Upper lobe of right lung (tissue), 1 donor: Measurements from ENCODE around the gene TOMM7. TPM values are rescaled to one million over a fixed set of nuclear protein-coding genes. Genes with fewer than 3 reads are reported as not detected.

Source experiments
- ATAC-seq: fragments of 200-7000 bp; cut with Tn5 transposase; one replicate; pipeline ENCODE4 v1.9.1; 2020; ENCODE audit warnings: mild to moderate bottlenecking, moderate library complexity
- DNase-seq: peaks from one replicate; pipeline ENCODE4 v3.0.0-alpha.2; 2020
- H3K27ac ChIP-seq: fragments of 200-600 bp; one replicate; pipeline ENCODE4 v1.8.0; 2022
- H3K27me3 ChIP-seq: fragments of 200-600 bp; one replicate; pipeline ENCODE4 v1.8.0; 2022; ENCODE audit warnings: mild to moderate bottlenecking
- H3K36me3 ChIP-seq: fragments of 200-600 bp; one replicate; pipeline ENCODE4 v1.8.0; 2022
- H3K4me1 ChIP-seq: fragments of 200-600 bp; one replicate; pipeline ENCODE4 v1.8.0; 2022
- H3K4me3 ChIP-seq: fragments of 200-600 bp; one replicate; pipeline ENCODE4 v1.8.0; 2022; ENCODE audit warnings: mild to moderate bottlenecking
- H3K9me3 ChIP-seq: fragments of 200-600 bp; one replicate; pipeline ENCODE4 v1.8.0; 2022
- CTCF ChIP-seq: fragments of 200-600 bp; IDR thresholded peaks from one replicate; pipeline ENCODE4 v1.8.0; 2022; ENCODE audit warnings: antibody characterized with exemption
- intact Hi-C: fragments of 100-400 bp; cut with DNase I; formaldehyde crosslinking; loops from one replicate; pipeline ENCODE4 v1.11.0; 2022
- total RNA-seq: library from RNA; stranded (reverse); fragmentation: NEBNext Ultra II Directional; extraction: Animal tissue kit (Norgen Biotek cat#: 25700); gene quantifications from one replicate; pipeline ENCODE4 v1.2.1, GENCODE V29; 2021
- donor health status: DM: no; HTN: yes; CAD: no; lungs with severe emphysema.

The TOMM7 gene
- total RNA-seq, 1 donor from 2014 or later, result 361 TPM

GRCh38 chr7:22867003-22867402, 44.4 kb upstream of the TOMM7 start:
- no peak for TF ChIP-seq CTCF
- DNase-seq (no peak), ATAC-seq (no peak)
- intact Hi-C loops, result no loop called here
- no peaks in the 10 kb centered on the region for H3K36me3 ChIP-seq
- no peaks in the 10 kb centered on the region for H3K9me3 ChIP-seq
- peak overlapping the region; percentile 58 for H3K27ac ChIP-seq
- no peaks in the 10 kb centered on the region for H3K27me3 ChIP-seq
- H3K4me3 ChIP-seq, result no peak overlapping the region
- peaks cover 16% of the 10 kb centered on the region for H3K4me1 ChIP-seq

- TF ChIP-seq CTCF, result no peak
- H3K4me1 ChIP-seq, result peaks cover 16% of the 10 kb centered on the region
- intact Hi-C loops, result no loop called here
- ATAC-seq (no peak), DNase-seq (no peak)
- no peak overlapping the region for H3K27ac ChIP-seq
- no peak overlapping the region for H3K4me3 ChIP-seq
- H3K36me3 ChIP-seq, result no peaks in the 10 kb centered on the region
- no peaks in the 10 kb centered on the region for H3K9me3 ChIP-seq
- no peaks in the 10 kb centered on the region for H3K27me3 ChIP-seq
Measured at GRCh38 chr7:22865602-22865960, 42.9 kb upstream of the TOMM7 start.

GRCh38 chr7:22864855-22865601, 42.4 kb upstream of the TOMM7 start:
- Histone ChIP-seq H3K9me3 (no peaks in the 10 kb centered on the region), H3K27ac (peak overlapping the region; percentile 33), H3K4me3 (no peak overlapping the region), H3K4me1 (peaks cover 16% of the 10 kb centered on the region), H3K36me3 (no peaks in the 10 kb centered on the region), H3K27me3 (no peaks in the 10 kb centered on the region)
- peak; percentile 4 for ATAC-seq
- intact Hi-C loops, result no loop called here
- DNase-seq, result no peak
- TF ChIP-seq CTCF, result no peak

GRCh38 chr7:22864301-22864700, 41.7 kb upstream of the TOMM7 start:
- ATAC-seq, result no peak
- H3K27ac ChIP-seq, result no peak overlapping the region
- intact Hi-C loops, result no loop called here

GRCh38 chr7:22863156-22863899, 40.7 kb upstream of the TOMM7 start:
- DNase-seq, result no peak
- no peak overlapping the region for H3K27ac ChIP-seq
- no peak for ATAC-seq
- peaks cover 32% of the 10 kb centered on the region for H3K4me1 ChIP-seq
- no peak for TF ChIP-seq CTCF
- no peaks in the 10 kb centered on the region for H3K9me3 ChIP-seq
- H3K27me3 ChIP-seq, result no peaks in the 10 kb centered on the region
- H3K4me3 ChIP-seq, result no peak overlapping the region
- no peaks in the 10 kb centered on the region for H3K36me3 ChIP-seq
- intact Hi-C loops, result no loop called here

More at GRCh38 chr7:22864301-22864700, 41.7 kb upstream of the TOMM7 start:
- no peaks in the 10 kb centered on the region for H3K36me3 ChIP-seq
- H3K9me3 ChIP-seq, result no peaks in the 10 kb centered on the region
- H3K4me1 ChIP-seq, result peaks cover 22% of the 10 kb centered on the region
- DNase-seq, result no peak
- no peak for TF ChIP-seq CTCF
- no peaks in the 10 kb centered on the region for H3K27me3 ChIP-seq
- no peak overlapping the region for H3K4me3 ChIP-seq
